ENCODE data around the gene TPGS2.
A peak's percentile ranks its signal among the peaks of the same experiment; 100 is the strongest.
"Not testable (repeated sequence)": the region's sequence is repeated elsewhere in the genome, so short reads cannot be mapped to it uniquely, and the experiment has no call there.

TPGS2 gene

GRCh38 chr18:36771245-36771644 is 57.6 kb downstream of the TPGS2 start:
- peak; percentile 71 for DNase-seq

- DNase-seq: no peak
These were observed 58.4 kb downstream of the TPGS2 start for GRCh38 chr18:36770315-36770946.

- no peak for DNase-seq
These were observed 59.0 kb downstream of the TPGS2 start for GRCh38 chr18:36769611-36770314.

- no peak for DNase-seq
These were observed 59.6 kb downstream of the TPGS2 start for GRCh38 chr18:36769172-36769571.

GRCh38 chr18:36766836-36767235 is 62.0 kb downstream of the TPGS2 start:
- DNase-seq: no peak

- not testable (repeated sequence) for DNase-seq
These were observed 65.8 kb downstream of the TPGS2 start for GRCh38 chr18:36762965-36763364.

GRCh38 chr18:36762074-36762473 is 66.7 kb downstream of the TPGS2 start:
- no peak for DNase-seq

GRCh38 chr18:36761186-36761698 is 67.6 kb downstream of the TPGS2 start:
- no peak for DNase-seq

GRCh38 chr18:36760598-36760997 is 68.2 kb downstream of the TPGS2 start:
- DNase-seq: no peak

GRCh38 chr18:36759167-36759776 is 69.5 kb downstream of the TPGS2 start:
- no peak for DNase-seq

- no peak for DNase-seq
These were observed 70.2 kb downstream of the TPGS2 start for GRCh38 chr18:36758623-36759022.

- DNase-seq: no peak
These were observed 70.8 kb downstream of the TPGS2 start for GRCh38 chr18:36757991-36758390.

- peak; percentile 14 for DNase-seq
These were observed 71.7 kb downstream of the TPGS2 start for GRCh38 chr18:36757081-36757480.

GRCh38 chr18:36756242-36756641 is 72.6 kb downstream of the TPGS2 start:
- no peak for DNase-seq

- DNase-seq: peak; percentile 39
These were observed 75.6 kb downstream of the TPGS2 start for GRCh38 chr18:36752929-36753865.

GRCh38 chr18:36745219-36745975 is 83.4 kb downstream of the TPGS2 start:
- DNase-seq: no peak

GRCh38 chr18:36744261-36744876 is 84.4 kb downstream of the TPGS2 start:
- DNase-seq: no peak

All from NCI-H526 treated with DMSO at 0.1 percent for 48 hours (cell line).